Panc1 (cell line): ENCODE data around the gene ACE2. TPM values are rescaled to one million over a fixed set of nuclear protein-coding genes. Genes with fewer than 3 reads are reported as not detected.

Source experiments
- ATAC-seq: fragments of 200-7000 bp; cut with Tn5 transposase; 2 replicates; pipeline ENCODE4 v1.9.1; 2020; ENCODE audit warnings: mild to moderate bottlenecking, moderate library complexity
- BruUV-seq: library from RNA; stranded (reverse); fragments of 400-500 nt; replicated peaks from 2 replicates; lab custom pipeline; 2021; lab: Mats Ljungman, UMichigan
- CTCF ChIA-PET: fragments of 300-600 bp; sonication (Branson Sonifier 250); formaldehyde crosslinking; loops from one replicate; lab custom pipeline; 2022; ENCODE audit warnings: antibody characterized with exemption; lab: Charles Lee
- POLR2A ChIA-PET: fragments of 300-600 bp; sonication (Branson Sonifier 250); formaldehyde crosslinking; loops from one replicate; lab custom pipeline; 2022; ENCODE audit warnings: antibody characterized with exemption; lab: Charles Lee
- DNase-seq: peaks from one replicate; pipeline ENCODE4 v3.0.0-alpha.2; 2010; ENCODE audit warnings: low read depth, low spot score
- H3K27ac ChIP-seq: 2 replicates; pipeline ENCODE4 v1.5.1; 2011; ENCODE audit warnings: mild to moderate bottlenecking, low read length, inconsistent platforms
- H3K27me3 ChIP-seq: fragments of 200-500 bp; sonication (Bioruptor generic); 2 replicates; pipeline ENCODE4 v1.6.0; 2014; ENCODE audit warnings: low read length, inconsistent platforms; ENCODE audit not compliant: control insufficient read depth, insufficient read depth
- H3K36me3 ChIP-seq: fragments of 200-500 bp; sonication (Bioruptor generic); 2 replicates; pipeline ENCODE4 v1.5.1; 2014; ENCODE audit warnings: inconsistent platforms, mild to moderate bottlenecking, low read length, moderate library complexity; ENCODE audit not compliant: control insufficient read depth, insufficient read depth
- H3K4me1 ChIP-seq: 2 replicates; pipeline ENCODE4 v1.5.1; 2011; ENCODE audit warnings: inconsistent platforms, mild to moderate bottlenecking, low read length, moderate library complexity; ENCODE audit not compliant: control insufficient read depth, insufficient read depth
- H3K4me3 ChIP-seq, 2 experiments: 2 replicates each; pipeline ENCODE4 v1.5.1; 2011 to 2012; ENCODE audit warnings: low read depth in 2 of 2, low read length in 2 of 2, mild to moderate bottlenecking in 2 of 2, inconsistent platforms in 1 of 2, moderate library complexity in 1 of 2
- H3K9me3 ChIP-seq: fragments of 200-500 bp; sonication (Bioruptor generic); 2 replicates; pipeline ENCODE4 v1.5.1; 2014; ENCODE audit warnings: low read depth, mild to moderate bottlenecking, inconsistent platforms, low read length, moderate library complexity; ENCODE audit not compliant: control insufficient read depth, insufficient read depth
- CTCF ChIP-seq: fragments of 450-650 bp; IDR thresholded peaks from 2 replicates; pipeline ENCODE4 v1.5.1; 2017; ENCODE audit warnings: mild to moderate bottlenecking
- POLR2AphosphoS5 ChIP-seq: IDR thresholded peaks from 2 replicates; pipeline ENCODE4 v1.6.1; 2012; ENCODE audit warnings: mild to moderate bottlenecking, low read depth, low read length, moderate library complexity
- REST ChIP-seq, 2 experiments: IDR thresholded peaks; 2 replicates each; pipeline ENCODE4 v1.6.1; 2011 to 2012; ENCODE audit warnings: low read depth in 2 of 2, control low read depth in 1 of 2, low read length in 1 of 2, mild to moderate bottlenecking in 1 of 2, moderate library complexity in 1 of 2; ENCODE audit not compliant: insufficient read depth in 1 of 2
- SIN3A ChIP-seq: IDR thresholded peaks from 2 replicates; pipeline ENCODE4 v1.6.1; 2012; ENCODE audit warnings: low read depth, mild to moderate bottlenecking, low read length, moderate library complexity, borderline replicate concordance; ENCODE audit not compliant: insufficient read depth
- TCF7L2 ChIP-seq: IDR thresholded peaks from 2 replicates; pipeline ENCODE4 v1.6.1; 2011; ENCODE audit warnings: mild to moderate bottlenecking, low read depth, low read length, inconsistent platforms
- in situ Hi-C: cut with HindIII; loops from 2 replicates; pipeline ENCODE4 v1.10.0; 2016; ENCODE audit warnings: low sequenced_read_pairs, low pct_unique_long_range_greater_than_20kb
- intact Hi-C: fragments of 100-400 bp; cut with micrococcal nuclease; formaldehyde crosslinking; loops from one replicate; pipeline ENCODE4 v1.10.0; 2022; ENCODE audit not compliant: unreplicated experiment
- total RNA-seq: library from RNA; stranded (reverse); gene quantifications from one replicate; pipeline ENCODE4 v1.2.1, GENCODE V29; 2021; ENCODE audit not compliant: unreplicated experiment

The ACE2 gene
- total RNA-seq, 1 experiment from 2014 or later: not detected

GRCh38 chrX:15512401-15512965 lies 88.3 kb downstream of the ACE2 start:
- no peaks in the 10 kb centered on the region for H3K36me3 ChIP-seq
- H3K4me1 ChIP-seq: no peaks in the 10 kb centered on the region
- in situ Hi-C loops (no loop called here), intact Hi-C loops (no loop called here)
- H3K27ac ChIP-seq: no peak overlapping the region
- DNase-seq: no peak
- no peaks in the 10 kb centered on the region for H3K27me3 ChIP-seq
- no TSS peak for BruUV-seq
- no peaks in the 10 kb centered on the region for H3K9me3 ChIP-seq
- H3K4me3 ChIP-seq: no peak overlapping the region
- CTCF ChIA-PET: no interaction called here
- no peak for TF ChIP-seq REST (IDR thresholded peaks at IDR 0.05; ENCODE audit: insufficient read depth in 1 of 2, low read depth in 2 of 2, low read length in 1 of 2)
- no peak for TF ChIP-seq CTCF
- TF ChIP-seq POLR2AphosphoS5: no peak
- no peak for TF ChIP-seq TCF7L2
- TF ChIP-seq SIN3A: no peak
- POLR2A ChIA-PET: no interaction called here
- ATAC-seq: no peak

GRCh38 chrX:15511563-15511962 lies 89.2 kb downstream of the ACE2 start:
- Histone ChIP-seq H3K27ac (no peak overlapping the region), H3K4me1 (no peaks in the 10 kb centered on the region), H3K4me3 (no peak overlapping the region), H3K9me3 (no peaks in the 10 kb centered on the region), H3K27me3 (no peaks in the 10 kb centered on the region), H3K36me3 (no peaks in the 10 kb centered on the region)
- no peak for TF ChIP-seq REST (IDR thresholded peaks at IDR 0.05; ENCODE audit: insufficient read depth in 1 of 2, low read depth in 2 of 2, low read length in 1 of 2)
- no peak for TF ChIP-seq TCF7L2
- TF ChIP-seq SIN3A: no peak
- no peak for TF ChIP-seq POLR2AphosphoS5
- no peak for TF ChIP-seq CTCF
- ChIA-PET POLR2A (no interaction called here), CTCF (no interaction called here)
- intact Hi-C loops (no loop called here), in situ Hi-C loops (no loop called here)
- DNase-seq (no peak), ATAC-seq (no peak)
- BruUV-seq: no TSS peak
